NCI-H345 (cell line): ENCODE results near the gene RBMS1.
"Not testable (repeated sequence)": the region's sequence is repeated elsewhere in the genome, so short reads cannot be mapped to it uniquely, and the experiment has no call there.

ENCODE experiments used
- DNase-seq: peaks from one replicate; lab custom pipeline; 2025; lab: John Stamatoyannopoulos, UW

The RBMS1 gene

DNA sequence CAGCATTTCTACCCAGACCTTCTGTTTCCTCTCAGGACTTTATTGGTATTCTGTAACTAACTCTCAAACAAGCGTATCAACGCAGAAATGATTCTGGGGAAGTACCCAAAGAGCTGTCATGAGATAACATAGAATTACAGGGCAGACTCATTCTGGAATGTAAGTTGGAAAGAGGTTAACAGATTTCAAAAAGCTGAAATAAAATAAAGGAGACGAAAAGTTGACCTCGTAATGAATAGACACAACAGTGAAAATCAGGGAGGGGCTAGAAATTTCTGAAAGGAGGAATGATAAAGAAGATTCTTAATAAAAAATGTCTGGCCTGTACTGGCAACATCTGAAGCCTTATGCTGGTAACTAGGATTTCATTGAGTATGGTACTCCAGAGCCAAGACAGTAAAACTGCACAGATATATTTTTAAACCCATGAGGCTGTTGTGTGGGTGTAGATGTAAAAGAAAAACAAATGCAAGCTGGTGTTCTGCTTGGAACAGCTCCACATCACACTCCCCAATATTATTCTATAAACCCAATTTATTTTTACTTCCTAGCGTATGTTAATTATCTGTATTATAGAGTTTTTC is 23.9 kb downstream of the RBMS1 start:
- no peak for DNase-seq

DNA sequence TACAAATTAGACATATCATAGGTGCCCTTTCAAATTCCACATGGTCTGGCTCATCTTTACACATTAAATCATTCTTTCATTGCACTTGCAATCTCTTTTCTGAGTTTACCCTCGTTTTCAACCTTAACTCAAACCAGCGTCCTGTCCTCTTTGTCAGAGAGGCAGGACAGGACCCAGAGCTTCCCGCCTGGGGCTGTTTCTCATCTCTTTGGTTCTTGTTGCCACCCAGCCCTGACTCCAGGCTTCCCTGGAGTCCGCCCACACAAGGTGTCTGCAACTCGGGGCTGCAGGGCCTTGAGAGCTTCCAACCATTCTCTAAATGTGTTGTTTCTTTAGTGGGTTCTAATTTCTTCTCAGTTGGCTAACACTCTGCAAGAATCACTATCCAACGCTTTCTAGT is 24.4 kb downstream of the RBMS1 start:
- DNase-seq, result no peak

DNA sequence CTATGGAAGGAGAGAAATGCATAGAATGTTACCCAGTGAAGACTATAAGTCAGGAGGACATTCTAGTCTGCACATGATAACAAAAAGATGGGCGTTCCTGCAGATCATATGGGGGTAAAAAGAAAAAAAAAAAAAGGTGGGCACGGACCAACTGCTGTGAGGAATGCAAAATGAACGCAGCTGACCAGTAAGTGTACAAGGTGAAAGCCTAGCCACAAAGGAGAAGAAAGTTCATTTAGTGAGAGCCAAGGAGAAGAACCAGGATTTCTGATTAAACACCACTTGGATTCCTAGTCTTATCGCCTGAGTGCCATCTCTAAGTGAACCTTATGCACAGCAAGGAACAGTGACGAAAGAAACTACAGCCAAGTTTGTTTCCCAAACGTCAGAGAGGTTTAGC is 26.5 kb downstream of the RBMS1 start:
- no peak for DNase-seq

DNA sequence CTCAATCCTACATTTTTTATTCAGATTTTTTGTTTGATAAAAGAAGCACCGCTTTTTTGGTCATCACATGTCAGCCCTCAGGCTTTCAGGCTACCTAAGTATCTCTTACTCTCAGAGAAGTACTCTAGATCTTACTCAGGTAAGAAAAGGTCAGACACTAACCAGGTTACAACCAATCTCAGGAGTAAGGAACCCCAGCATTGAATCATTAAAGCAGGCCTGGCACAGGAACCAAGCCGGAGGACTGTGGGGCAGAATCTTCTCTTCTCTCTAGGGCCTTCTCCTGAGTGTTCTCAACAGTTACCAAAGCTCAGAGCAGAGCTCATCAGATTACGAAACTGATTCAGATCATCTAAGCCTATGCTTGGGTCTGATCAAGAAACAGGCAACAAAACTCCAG is 28.2 kb downstream of the RBMS1 start:
- DNase-seq, result no peak

- no peak for DNase-seq
These were observed 28.6 kb downstream of the RBMS1 start for GRCh38 chr2:160465002-160465401.

GRCh38 chr2:160464017-160464416 is 29.6 kb downstream of the RBMS1 start:
- DNase-seq, result no peak

- DNase-seq, result no peak
These were observed 30.4 kb downstream of the RBMS1 start for GRCh38 chr2:160463245-160463644.

GRCh38 chr2:160460333-160460731 is 33.3 kb downstream of the RBMS1 start:
- no peak for DNase-seq

- DNase-seq, result no peak
These were observed 33.9 kb downstream of the RBMS1 start for GRCh38 chr2:160459538-160460332.

DNA sequence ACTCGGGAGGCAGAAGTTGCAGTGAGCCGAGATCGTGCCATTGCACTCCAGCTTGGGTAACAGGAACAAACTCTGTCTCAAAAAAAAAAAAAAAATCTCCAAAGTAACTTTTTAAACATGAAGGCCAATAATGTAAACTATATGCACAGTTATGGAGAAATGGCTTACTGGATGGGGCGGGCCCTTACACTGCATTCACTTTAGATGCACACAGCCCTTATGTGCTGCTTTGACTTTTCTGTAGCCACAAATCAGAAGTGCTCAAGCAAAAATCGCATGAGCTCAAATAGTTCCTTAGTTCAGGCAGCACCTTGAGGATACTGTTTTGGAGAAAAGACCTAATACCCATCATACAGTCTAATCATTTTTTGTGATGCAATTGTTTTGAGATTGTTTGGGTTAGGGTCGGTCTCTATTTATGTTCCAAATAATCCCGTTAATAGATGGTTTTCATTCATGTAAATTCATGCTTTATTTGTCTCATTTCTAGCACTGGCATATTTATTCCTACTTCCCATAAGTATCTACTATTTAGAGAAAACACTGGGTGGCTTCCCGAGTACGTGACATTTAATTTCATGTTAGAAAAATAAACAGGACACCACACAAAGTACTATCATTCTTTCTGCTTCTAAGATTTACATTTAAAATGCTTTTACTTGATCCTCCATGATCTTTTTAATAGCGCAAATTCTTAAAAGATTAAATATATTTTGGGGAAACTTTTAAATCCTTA is 34.7 kb downstream of the RBMS1 start:
- no peak for DNase-seq

- DNase-seq, result no peak
These were observed 36.0 kb downstream of the RBMS1 start for GRCh38 chr2:160457588-160457987.

DNA sequence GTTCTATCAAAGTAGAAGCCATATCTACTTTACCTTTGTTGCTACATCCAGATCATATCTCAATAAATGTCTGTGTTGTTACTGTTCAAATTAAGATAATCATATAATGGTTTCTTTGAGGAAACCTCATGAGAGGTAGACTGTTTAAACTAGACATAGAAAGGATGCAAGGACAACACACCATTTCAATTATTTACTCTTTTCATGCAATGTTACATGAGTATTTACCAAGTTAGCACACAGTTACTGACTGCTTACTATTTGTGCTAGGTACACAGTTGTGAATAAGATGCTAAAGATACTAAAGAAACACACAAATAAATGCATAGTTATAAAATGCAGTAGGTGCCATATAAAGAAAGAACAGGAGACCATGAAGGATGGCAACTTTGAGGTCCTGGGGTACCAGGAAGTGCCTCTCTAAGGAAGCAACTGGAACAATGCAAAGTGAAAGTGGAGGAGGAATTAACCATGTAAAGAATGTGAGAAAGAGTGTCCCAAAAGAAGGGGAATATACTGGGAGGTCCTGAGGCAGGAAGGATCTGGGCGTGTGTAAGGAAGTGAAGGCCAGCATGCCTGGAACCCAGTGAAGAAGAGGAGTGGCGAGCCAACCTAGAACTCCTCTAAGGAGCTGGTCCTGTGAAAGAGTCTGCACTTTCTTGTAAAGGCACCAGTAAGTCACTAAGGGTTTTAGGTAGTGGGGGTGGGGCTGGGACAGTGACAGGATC is 39.4 kb downstream of the RBMS1 start:
- no peak for DNase-seq

DNA sequence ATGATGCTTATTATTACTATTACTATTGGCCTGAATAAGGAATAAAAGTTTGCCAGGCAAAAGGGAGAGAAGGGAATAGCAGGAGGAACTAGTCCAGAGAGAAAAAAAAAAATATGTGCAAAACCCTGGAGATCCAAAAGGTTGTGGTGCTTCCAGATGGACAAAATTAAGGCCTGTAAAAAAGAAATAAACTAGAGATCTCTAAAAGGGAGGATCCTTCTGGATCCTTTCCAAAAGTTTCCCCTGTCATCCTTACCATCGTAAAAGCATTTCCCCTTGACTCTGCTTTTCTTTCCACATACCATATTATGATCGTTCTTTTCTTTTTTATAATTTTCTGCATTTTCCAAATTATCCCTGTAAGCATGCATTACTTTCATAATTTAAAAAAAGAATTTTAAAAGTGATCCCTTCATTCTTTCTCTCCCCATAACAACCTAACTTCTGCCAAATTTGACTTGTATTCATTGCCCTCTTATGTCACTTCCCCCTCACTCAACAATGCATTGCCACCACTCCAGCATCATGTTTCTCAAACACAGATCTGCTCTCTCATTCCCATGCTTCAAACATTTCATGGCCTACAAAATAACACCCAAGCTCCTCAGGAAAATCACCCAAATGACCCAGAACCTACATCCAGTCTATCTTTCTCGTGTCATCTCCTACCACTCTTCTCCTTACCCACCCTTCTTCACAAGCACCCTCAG is 40.3 kb downstream of the RBMS1 start:
- no peak for DNase-seq

- DNase-seq, result no peak
These were observed 43.1 kb downstream of the RBMS1 start for GRCh38 chr2:160450486-160450885.

GRCh38 chr2:160448821-160449220 is 44.8 kb downstream of the RBMS1 start:
- not testable (repeated sequence) for DNase-seq

- DNase-seq, result no peak
These were observed 47.9 kb downstream of the RBMS1 start for GRCh38 chr2:160445673-160446072.

DNA sequence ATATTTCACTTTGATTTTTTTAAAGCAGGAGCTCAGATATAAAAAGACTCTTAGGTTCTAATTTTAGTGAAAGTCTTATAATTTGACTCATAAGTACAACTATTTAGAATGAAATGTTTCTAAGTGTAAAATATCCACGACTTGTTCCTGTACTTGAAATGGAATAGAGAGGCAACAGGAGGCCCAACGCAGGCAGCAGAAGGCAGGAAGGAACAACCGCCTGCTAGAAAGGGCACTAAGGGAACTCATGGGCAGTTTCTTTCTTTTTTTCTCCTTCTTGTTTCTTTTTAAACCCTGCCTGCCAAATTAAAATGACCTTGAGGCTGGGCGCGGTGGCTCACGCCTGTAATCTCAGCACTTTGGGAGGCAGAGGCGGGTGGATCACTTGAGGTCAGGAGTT is 51.0 kb downstream of the RBMS1 start:
- DNase-seq, result no peak

DNA sequence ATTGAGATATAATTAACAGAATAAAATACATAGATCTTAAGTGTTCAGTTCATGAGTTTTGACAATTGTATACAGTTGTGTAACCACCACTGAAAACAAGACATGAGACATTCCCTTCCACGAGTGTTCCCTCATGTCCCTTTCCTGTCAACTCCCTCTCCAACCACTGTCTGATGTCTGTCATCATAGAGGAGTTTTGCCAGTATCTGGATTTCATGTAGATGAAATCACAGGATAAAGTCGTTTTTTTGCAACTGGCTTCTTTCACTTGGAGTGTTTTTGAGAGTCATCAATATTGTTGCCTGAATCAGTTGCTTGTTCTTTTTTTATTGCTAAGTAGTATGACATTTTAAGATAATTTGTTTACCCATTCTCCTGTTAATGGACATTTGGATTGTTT is 52.7 kb downstream of the RBMS1 start:
- DNase-seq, result peak; percentile 51

DNA sequence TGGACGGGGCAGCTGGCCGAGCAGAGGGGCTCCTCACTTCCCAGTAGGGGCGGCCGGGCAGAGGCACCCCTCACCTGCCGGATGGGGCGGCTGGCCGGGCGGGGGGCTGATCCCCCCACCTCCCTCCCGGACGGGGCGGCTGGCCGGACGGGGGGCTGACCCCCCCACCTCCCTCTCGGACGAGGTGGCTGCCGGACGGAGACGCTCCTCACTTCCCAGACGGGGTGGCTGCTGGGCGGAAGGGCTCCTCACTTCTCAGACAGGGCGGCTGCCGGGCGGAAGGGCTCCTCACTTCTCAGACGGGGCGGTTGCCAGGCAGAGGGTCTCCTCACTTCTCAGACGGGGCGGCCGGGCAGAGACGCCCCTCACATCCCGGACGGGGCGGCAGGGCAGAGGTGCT is 54.6 kb downstream of the RBMS1 start:
- DNase-seq, result not testable (repeated sequence)

DNA sequence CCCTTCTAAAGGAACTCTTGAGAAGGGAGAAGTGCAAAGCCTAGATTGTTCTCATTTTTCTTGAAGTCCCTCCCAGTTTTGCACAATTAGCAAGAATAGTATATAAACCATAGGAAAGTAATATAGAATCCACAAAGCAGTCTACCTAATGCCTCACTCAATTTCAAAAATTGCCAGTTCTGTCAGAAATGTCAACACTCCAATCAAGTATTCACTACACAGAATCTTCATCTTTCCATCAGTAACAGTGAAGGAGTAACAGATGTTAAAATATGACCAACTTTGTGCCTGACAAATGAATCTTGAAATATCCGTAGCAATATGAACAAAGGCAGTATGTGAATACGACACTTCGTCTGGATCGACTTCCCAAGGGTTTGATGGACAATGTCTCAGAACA is 56.3 kb downstream of the RBMS1 start:
- no peak for DNase-seq

GRCh38 chr2:160434254-160434948 is 59.2 kb downstream of the RBMS1 start:
- DNase-seq, result no peak
